ENCODE results near the gene SAG. TPM values are rescaled to one million over a fixed set of nuclear protein-coding genes. Genes with fewer than 3 reads are reported as not detected.
A peak's percentile ranks its signal among the peaks of the same experiment; 100 is the strongest.

SAG gene
- total and polyA plus RNA-seq, 2 experiments from 2014 or later, result not detected

GRCh38 chr2:233264667-233265066 is 42.9 kb upstream of the SAG start:
- H3F3A ChIP-seq (replicated peaks; ENCODE audit: low read depth), result no peaks in the 10 kb centered on the region
- ATAC-seq, result no peak
- no peak overlapping the region for H3K27ac ChIP-seq (ENCODE audit: low read depth)
- peaks cover 2% of the 10 kb centered on the region for H3K27me3 Mint-ChIP-seq (ENCODE audit: insufficient read depth, low read depth, poor library complexity)
- TF ChIP-seq ZNF331 (CRISPR knock-in tag; IDR thresholded peaks at IDR 0.05; ENCODE audit: low read depth) (no peak), ZNF462 (CRISPR knock-in tag; IDR thresholded peaks at IDR 0.05) (no peak), EZH2phosphoT487 (IDR thresholded peaks at IDR 0.05; ENCODE audit: unreplicated experiment) (peak; percentile 21), CTCF (conservative IDR thresholded peaks at IDR 0.05; ENCODE audit: low read depth in 2 of 2) (no peak)
- H3K36me3 ChIP-seq (ENCODE audit: insufficient read depth), result peaks cover 64% of the 10 kb centered on the region
- peaks cover 92% of the 10 kb centered on the region for H3K36me3 Mint-ChIP-seq (ENCODE audit: low read depth)
- DNase-seq (ENCODE audit: low spot score), result no peak
- no peaks in the 10 kb centered on the region for H3K9me3 Mint-ChIP-seq
- no peaks in the 10 kb centered on the region for H3K9me2 ChIP-seq (ENCODE audit: insufficient read depth)
- no peaks in the 10 kb centered on the region for H3K4me1 ChIP-seq (ENCODE audit: insufficient read depth)
- no peaks in the 10 kb centered on the region for H3K27me3 ChIP-seq (ENCODE audit: insufficient read depth)
- no peak overlapping the region for H3K4me3 ChIP-seq
- no peak overlapping the region for H3K4me2 ChIP-seq
- no peak overlapping the region for H3K4me3 Mint-ChIP-seq
- peaks cover 24% of the 10 kb centered on the region for H4K20me1 ChIP-seq (replicated peaks; ENCODE audit: insufficient read depth)
- no peak overlapping the region for H2AFZ ChIP-seq
- H3K4me1 Mint-ChIP-seq, result no peaks in the 10 kb centered on the region
- H3K27ac Mint-ChIP-seq, result no peak overlapping the region
- peaks cover 20% of the 10 kb centered on the region for H3K79me2 ChIP-seq (replicated peaks; ENCODE audit: insufficient read depth)
